HCT116 (cell line): Measurements from ENCODE around the gene REPS2.

Experiments
- ATF3 ChIP-seq: IDR thresholded peaks from 2 replicates; pipeline ENCODE4 v1.6.1; 2012
- CBX3 ChIP-seq: IDR thresholded peaks from 2 replicates; pipeline ENCODE4 v1.6.1; 2012; ENCODE audit warnings: low read depth
- CTCF ChIP-seq, 3 experiments: fragments of 200-600 bp in 1 of 3; sonication (generic) in 1 of 3; IDR thresholded peaks in 2 of 3; conservative IDR thresholded peaks in 1 of 3; 2 replicates each; pipeline ENCODE4 v1.5.1; 2012 to 2017; ENCODE audit warnings: low read depth in 2 of 3, low read length in 2 of 3, antibody characterized with exemption in 1 of 3, borderline replicate concordance in 1 of 3, control low read depth in 1 of 3, mild to moderate bottlenecking in 1 of 3, mixed read lengths in 1 of 3, mixed run types in 1 of 3, moderate library complexity in 1 of 3; ENCODE audit not compliant: insufficient read depth in 1 of 3
- POLR2AphosphoS5 ChIP-seq: IDR thresholded peaks from 2 replicates; pipeline ENCODE4 v1.6.1; 2011; ENCODE audit warnings: mild to moderate bottlenecking, low read depth, low read length, moderate library complexity
- SP1 ChIP-seq: IDR thresholded peaks from 2 replicates; pipeline ENCODE4 v1.6.1; 2012; ENCODE audit warnings: low read depth
- YY1 ChIP-seq: IDR thresholded peaks from 2 replicates; pipeline ENCODE4 v1.6.1; 2011; ENCODE audit warnings: low read length, low read depth, moderate library complexity, mild to moderate bottlenecking; ENCODE audit not compliant: insufficient replicate concordance; ENCODE audit errors: extremely low read depth

GRCh38 chrX:17036171-17036961, 89.9 kb downstream of the REPS2 start:
- TF ChIP-seq SP1: no peak
- TF ChIP-seq ATF3: no peak
- TF ChIP-seq POLR2AphosphoS5: no peak
- TF ChIP-seq YY1: no peak
- TF ChIP-seq CTCF (IDR thresholded peaks at IDR 0.05 in 2 of 3, conservative IDR thresholded peaks at IDR 0.05 in 1 of 3; ENCODE audit: borderline replicate concordance in 1 of 3, insufficient read depth in 1 of 3, low read depth in 2 of 3, low read length in 2 of 3): no peak
- TF ChIP-seq CBX3: no peak
